H1 (cell line): ENCODE data around the gene COX5A. TPM values are rescaled to one million over a fixed set of nuclear protein-coding genes. Genes with fewer than 3 reads are reported as not detected.
A peak's percentile ranks its signal among the peaks of the same experiment; 100 is the strongest.

Source experiments
- CTCF ChIA-PET: fragments of 300-600 bp; sonication (Branson Sonifier 250); formaldehyde crosslinking; loops from one replicate; lab custom pipeline; 2021; ENCODE audit not compliant: partially characterized antibody; lab: Charles Lee
- POLR2A ChIA-PET: fragments of 300-600 bp; sonication (Branson Sonifier 250); formaldehyde crosslinking; loops from one replicate; lab custom pipeline; 2021; ENCODE audit warnings: inconsistent platforms; ENCODE audit not compliant: partially characterized antibody; lab: Charles Lee
- DNase-seq, 2 experiments: peaks; one replicate each; pipeline versions ENCODE4 v3.0.0 to v3.0.0-alpha.2; 2010 to 2022; ENCODE audit warnings: low spot score in 2 of 2, low read depth in 1 of 2, mixed read lengths in 1 of 2
- FAIRE-seq: peaks from 2 replicates; lab custom pipeline; 2011; peaks lifted over from hg19 to GRCh38; lab: Jason Lieb, UNC
- H2AFZ ChIP-seq: 2 replicates; pipeline ENCODE4 v1.8.1; 2012; ENCODE audit warnings: low read length, inconsistent platforms
- H2AK5ac ChIP-seq: 2 replicates; pipeline ENCODE4 v1.6.1; 2013; ENCODE audit warnings: low read depth, low read length
- H2BK120ac ChIP-seq: replicated peaks from 2 replicates; pipeline ENCODE3; 2013; ENCODE audit warnings: low read depth, low read length, inconsistent platforms
- H2BK12ac ChIP-seq: 2 replicates; pipeline ENCODE4 v1.6.1; 2013; ENCODE audit warnings: low read depth, low read length
- H2BK15ac ChIP-seq: 2 replicates; pipeline ENCODE4 v1.6.1; 2013; ENCODE audit warnings: low read length
- H2BK20ac ChIP-seq: 2 replicates; pipeline ENCODE4 v1.6.1; 2013; ENCODE audit warnings: low read length
- H2BK5ac ChIP-seq: 2 replicates; pipeline ENCODE4 v1.6.1; 2013; ENCODE audit warnings: low read depth, low read length
- H3K14ac ChIP-seq: 2 replicates; pipeline ENCODE4 v1.6.1; 2013; ENCODE audit warnings: inconsistent platforms; ENCODE audit not compliant: insufficient read length
- H3K18ac ChIP-seq: 2 replicates; pipeline ENCODE4 v1.6.1; 2013; ENCODE audit warnings: low read length; ENCODE audit errors: extremely low read depth
- H3K23ac ChIP-seq: 2 replicates; pipeline ENCODE4 v1.6.1; 2013; ENCODE audit warnings: inconsistent platforms; ENCODE audit not compliant: insufficient read length
- H3K23me2 ChIP-seq: 2 replicates; pipeline ENCODE4 v1.6.1; 2013; ENCODE audit warnings: low read depth, low read length
- H3K27ac ChIP-seq: 2 replicates; pipeline ENCODE4 v1.6.1; 2011; ENCODE audit warnings: low read depth, low read length, inconsistent platforms
- H3K27me3 ChIP-seq, 4 experiments: replicated peaks in 1 of 4; 1 replicate in 1 of 4; 2 replicates in 3 of 4; pipeline versions ENCODE4 v1.6.1 to v1.8.1; 2011 to 2013; ENCODE audit warnings: low read length in 3 of 4, mild to moderate bottlenecking in 3 of 4, inconsistent platforms in 2 of 4, mixed read lengths in 2 of 4, moderate library complexity in 1 of 4; ENCODE audit not compliant: control insufficient read depth in 3 of 4, insufficient read depth in 3 of 4; ENCODE audit errors: extremely low read depth in 1 of 4
- H3K36me3 ChIP-seq, 4 experiments: 2 replicates each; pipeline versions ENCODE4 v1.6.1 to v1.8.1; 2011 to 2013; ENCODE audit warnings: mild to moderate bottlenecking in 4 of 4, low read length in 3 of 4, moderate library complexity in 2 of 4, control low read depth in 1 of 4, inconsistent platforms in 1 of 4; ENCODE audit not compliant: insufficient read depth in 4 of 4, control insufficient read depth in 2 of 4
- H3K4ac ChIP-seq: replicated peaks from 2 replicates; pipeline ENCODE3; 2013; ENCODE audit warnings: low read length, low read depth, mixed read lengths, inconsistent platforms; ENCODE audit not compliant: insufficient read length
- H3K4me1 ChIP-seq, 4 experiments: replicated peaks in 1 of 4; 1 replicate in 1 of 4; 2 replicates in 3 of 4; pipeline versions ENCODE4 v1.6.1 to v1.8.1; 2011 to 2013; ENCODE audit warnings: low read length in 3 of 4, inconsistent platforms in 2 of 4, mixed read lengths in 1 of 4; ENCODE audit not compliant: insufficient read depth in 4 of 4, control insufficient read depth in 3 of 4
- H3K4me2 ChIP-seq, 2 experiments: 2 replicates each; pipeline versions ENCODE4 v1.6.1 to v1.8.1; 2011 to 2013; ENCODE audit warnings: low read depth in 2 of 2, low read length in 2 of 2, control low read depth in 1 of 2, inconsistent platforms in 1 of 2, mild to moderate bottlenecking in 1 of 2; ENCODE audit not compliant: insufficient read depth in 1 of 2
- H3K4me3 ChIP-seq, 4 experiments: fragments of 200-600, 300-600 bp in 1 of 4; sonication (generic), shearing (Covaris generic), sonication (Bioruptor Twin) in 1 of 4; 2 replicates each; pipeline versions ENCODE4 v1.5.1 to v1.8.1; 2011 to 2016; ENCODE audit warnings: low read length in 4 of 4, low read depth in 3 of 4, control low read depth in 2 of 4, inconsistent platforms in 2 of 4, mild to moderate bottlenecking in 2 of 4, mixed read lengths in 1 of 4, moderate library complexity in 1 of 4; ENCODE audit not compliant: insufficient read depth in 2 of 4; ENCODE audit errors: extremely low read depth in 1 of 4
- H3K56ac ChIP-seq: replicated peaks from 2 replicates; pipeline ENCODE3; 2013; ENCODE audit warnings: low read depth, mild to moderate bottlenecking, mixed read lengths, low read length, inconsistent platforms; ENCODE audit not compliant: insufficient read length
- H3K79me1 ChIP-seq: 2 replicates; pipeline ENCODE4 v1.6.1; 2013; ENCODE audit warnings: low read depth, low read length, control low read depth
- H3K79me2 ChIP-seq, 2 experiments: 2 replicates each; pipeline versions ENCODE4 v1.6.1 to v1.8.1; 2012 to 2013; ENCODE audit warnings: low read length in 2 of 2, mild to moderate bottlenecking in 2 of 2, inconsistent platforms in 1 of 2; ENCODE audit not compliant: insufficient read depth in 2 of 2, control insufficient read depth in 1 of 2
- H3K9ac ChIP-seq, 4 experiments: replicated peaks in 1 of 4; 1 replicate in 1 of 4; 2 replicates in 3 of 4; pipeline versions ENCODE4 v1.6.1 to v1.8.1; 2011 to 2013; ENCODE audit warnings: low read depth in 3 of 4, low read length in 3 of 4, control low read depth in 2 of 4, mild to moderate bottlenecking in 2 of 4, moderate library complexity in 2 of 4, inconsistent platforms in 1 of 4; ENCODE audit errors: extremely low read depth in 1 of 4
- H3K9me3 ChIP-seq, 2 experiments: 2 replicates each; pipeline versions ENCODE4 v1.6.1 to v1.8.1; 2012 to 2013; ENCODE audit warnings: mild to moderate bottlenecking in 2 of 2, moderate library complexity in 2 of 2, control low read depth in 1 of 2, inconsistent platforms in 1 of 2, low read depth in 1 of 2, low read length in 1 of 2, mixed read lengths in 1 of 2; ENCODE audit not compliant: insufficient read depth in 2 of 2
- H4K20me1 ChIP-seq, 2 experiments: replicated peaks in 1 of 2; 2 replicates each; pipeline versions ENCODE3 to v1.8.1; 2011 to 2013; ENCODE audit warnings: inconsistent platforms in 2 of 2, low read length in 2 of 2, mild to moderate bottlenecking in 1 of 2; ENCODE audit not compliant: insufficient read depth in 2 of 2, control insufficient read depth in 1 of 2
- H4K5ac ChIP-seq: 2 replicates; pipeline ENCODE4 v1.6.1; 2013; ENCODE audit warnings: low read length, low read depth, mixed read lengths, inconsistent platforms; ENCODE audit not compliant: insufficient read length
- H4K8ac ChIP-seq: 2 replicates; pipeline ENCODE4 v1.8.0; 2013; ENCODE audit warnings: mild to moderate bottlenecking, moderate library complexity, low read length, inconsistent platforms; ENCODE audit not compliant: insufficient read depth; ENCODE audit errors: extremely low read depth
- H4K91ac ChIP-seq: replicated peaks from 2 replicates; pipeline ENCODE3; 2013; ENCODE audit warnings: low read length, mixed read lengths, inconsistent platforms; ENCODE audit not compliant: insufficient read length
- CEBPB ChIP-seq: IDR thresholded peaks from 2 replicates; pipeline ENCODE4 v1.6.1; 2012; ENCODE audit warnings: low read depth, low read length
- CTBP2 ChIP-seq: IDR thresholded peaks from 2 replicates; pipeline ENCODE4 v1.7.0; 2011; ENCODE audit warnings: borderline replicate concordance, mild to moderate bottlenecking, moderate library complexity, mixed read lengths, low read length; ENCODE audit not compliant: insufficient read depth, insufficient read length
- JUND ChIP-seq: IDR thresholded peaks from 2 replicates; pipeline ENCODE4 v1.6.1; 2011; ENCODE audit warnings: mild to moderate bottlenecking, improper control_type of control experiment, low read length
- KDM4A ChIP-seq: IDR thresholded peaks from one replicate; pipeline ENCODE4 v1.7.1; 2012; ENCODE audit warnings: low read depth, mild to moderate bottlenecking, moderate library complexity, low read length, inconsistent platforms; ENCODE audit not compliant: severe bottlenecking
- POU5F1 ChIP-seq: IDR thresholded peaks from 2 replicates; pipeline ENCODE4 v1.6.1; 2011; ENCODE audit warnings: low read depth, mild to moderate bottlenecking, low read length, moderate library complexity
- SRF ChIP-seq: IDR thresholded peaks from 2 replicates; pipeline ENCODE4 v1.6.1; 2011; ENCODE audit warnings: mild to moderate bottlenecking, low read depth, low read length, moderate library complexity
- TCF12 ChIP-seq: IDR thresholded peaks from 2 replicates; pipeline ENCODE4 v1.6.1; 2011; ENCODE audit warnings: low read depth, mild to moderate bottlenecking, low read length
- TEAD4 ChIP-seq: IDR thresholded peaks from 2 replicates; pipeline ENCODE4 v1.6.1; 2012; ENCODE audit warnings: low read depth, low read length, inconsistent platforms, mixed read lengths
- WGBS, 2 experiments: shearing (Covaris generic) in 1 of 2; methylation state at CpG; one replicate each; pipeline versions ENCODE4 v1.1.6 to v1.1.7; 2013 to 2015; ENCODE audit warnings: low lambda C conversion rate in 2 of 2, mixed read lengths in 2 of 2, inconsistent platforms in 1 of 2, low coverage in 1 of 2, missing lambda C conversion rate in 1 of 2; ENCODE audit not compliant: insufficient replicate concordance in 2 of 2, insufficient coverage in 1 of 2, insufficient read length in 1 of 2; ENCODE audit errors: extremely low coverage in 1 of 2, missing lambda C conversion rate in 1 of 2; 5-methylcytosine and 5-hydroxymethylcytosine counted together
- polyA plus RNA-seq, 7 experiments: library from polyadenylated mRNA; depleted of rRNA in 3 of 7; stranded (reverse) in 5 of 7; unstranded in 2 of 7; fragments of >200 nt in 5 of 7; fragments of 200-250 nt in 2 of 7; gene quantifications; 1 replicate in 5 of 7; 2 replicates in 1 of 7; 4 replicates in 1 of 7; pipeline versions ENCODE4 v1.2.1 to v1.2.3, GENCODE V29; 2011 to 2013; ENCODE audit warnings: missing spikeins in 2 of 7, mixed read lengths in 2 of 7
- total RNA-seq: library from RNA; stranded (reverse); fragmentation: NEBNext Ultra II Directional; extraction: Animal tissue kit (Norgen Biotek cat#: 25700); gene quantifications from 2 replicates; pipeline ENCODE4 v1.2.1, GENCODE V29; 2021
- TF ChIP-seq, protein P1 (sequence below): IDR thresholded peaks from 2 replicates; pipeline ENCODE4 v1.6.1; 2011; ENCODE audit warnings: low read length, improper control_type of control experiment

COX5A gene
- total and polyA plus RNA-seq, 2 of the 8 experiments (the other 6 are each of a cell fraction or from before 2014, with no cell fraction given), result 270 to 367 TPM

DNA sequence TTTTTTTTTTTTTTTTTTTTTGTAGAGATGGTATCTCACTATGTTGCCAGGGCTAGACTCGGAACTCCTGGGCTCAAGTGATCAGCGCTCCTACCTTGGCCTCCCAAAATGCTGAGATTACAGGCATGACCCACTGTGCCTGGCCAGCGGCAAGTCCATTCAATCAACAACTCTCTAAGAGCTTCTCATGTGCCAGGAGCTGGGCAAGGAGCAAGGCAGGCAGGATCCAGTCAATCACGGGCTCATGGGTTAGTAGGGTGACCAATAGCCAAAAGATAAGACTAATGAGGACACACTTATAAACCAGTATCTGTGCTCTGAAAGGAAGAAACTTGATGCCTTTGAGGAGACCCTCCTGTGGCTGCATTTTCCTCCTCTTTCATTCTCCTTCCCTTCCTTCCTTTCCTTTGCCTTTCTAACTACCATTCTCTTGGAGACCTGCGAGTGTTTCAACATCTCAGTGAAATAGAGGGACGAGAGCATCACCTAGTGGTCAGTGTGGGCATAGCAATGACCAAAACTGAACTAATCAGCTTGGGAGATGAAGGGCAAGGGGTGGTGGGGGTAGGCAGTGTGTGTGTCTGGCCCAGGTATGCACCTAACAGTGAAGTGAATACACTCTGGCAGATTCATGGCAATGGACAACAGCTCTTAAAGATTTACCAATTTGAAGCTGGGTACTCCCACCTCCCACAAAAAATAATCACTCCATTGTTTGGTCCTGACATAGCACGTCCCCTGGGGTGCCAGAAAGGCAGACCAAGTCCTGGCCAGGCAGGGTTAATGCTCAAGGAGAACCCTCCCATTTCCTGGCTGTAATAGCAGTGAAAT lies 12.4 kb upstream of the COX5A start:
- H2BK120ac ChIP-seq, result no peak overlapping the region
- peak; percentile 96 for FAIRE-seq
- TF ChIP-seq POU5F1 (no peak), SRF (no peak), KDM4A (no peak), TEAD4 (0 out of 2 replicates have a peak, but pooled peaks have one; percentile 34), CEBPB (peak; percentile 95), JUND (peak; percentile 55; the same call in 1 of the 2 replicates), CTBP2 (no peak), TCF12 (no peak)
- TF ChIP-seq, protein P1, sequence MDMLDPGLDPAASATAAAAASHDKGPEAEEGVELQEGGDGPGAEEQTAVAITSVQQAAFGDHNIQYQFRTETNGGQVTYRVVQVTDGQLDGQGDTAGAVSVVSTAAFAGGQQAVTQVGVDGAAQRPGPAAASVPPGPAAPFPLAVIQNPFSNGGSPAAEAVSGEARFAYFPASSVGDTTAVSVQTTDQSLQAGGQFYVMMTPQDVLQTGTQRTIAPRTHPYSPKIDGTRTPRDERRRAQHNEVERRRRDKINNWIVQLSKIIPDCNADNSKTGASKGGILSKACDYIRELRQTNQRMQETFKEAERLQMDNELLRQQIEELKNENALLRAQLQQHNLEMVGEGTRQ, result no peak

More for the DNA sequence above, 12.4 kb upstream of the COX5A start:
- no peak overlapping the region for H2BK5ac ChIP-seq
- no peak overlapping the region for H4K5ac ChIP-seq
- H3K4me3 ChIP-seq, result no peak overlapping the region
- CTCF ChIA-PET, result interaction anchor here (0.6 to 6.1 kb wide), 52 partner anchors 9 to 701 kb away, joined by 3 to 52 read pairs (median 5); partner anchors contain the start of genes COX5A, FAM219B and ULK3
- H2AK5ac ChIP-seq, result no peak overlapping the region
- 39% methylated on average over 7 of the region's 7 CpGs; no CpG with 5 or more reads in 1 of the 2 experiments for WGBS, 2 experiments
- no peak overlapping the region for H3K23ac ChIP-seq
- no peak overlapping the region for H3K27ac ChIP-seq
- H2BK20ac ChIP-seq, result no peak overlapping the region
- H3K4me2 ChIP-seq, result peak overlapping the region; percentile 1 to 40
- no peak overlapping the region for H3K14ac ChIP-seq
- H3K79me1 ChIP-seq, result 0 out of 2 replicates have a peak, but pooled peaks cover 2% of the 10 kb centered on the region
- peak in 1 of 2 experiments; percentile 97 for DNase-seq
- peaks cover 4% of the 10 kb centered on the region; the same call in 1 of the 2 replicates for H3K23me2 ChIP-seq
- POLR2A ChIA-PET, result interaction anchor here (0.5 to 2.9 kb wide), 9 partner anchors 8 to 515 kb away, joined by 3 to 16 read pairs (median 5); partner anchors contain the start of genes COX5A, FAM219B and MPI
- H3K79me2 ChIP-seq, result peaks cover 0 to 14% of the 10 kb centered on the region in 2 experiments; a peak in 2 of 4 replicates
- peaks cover 0 to 4% of the 10 kb centered on the region in 2 experiments for H4K20me1 ChIP-seq
- 0 out of 2 replicates have a peak overlapping the region, but pooled peaks have one; percentile 59 for H2AFZ ChIP-seq
- H3K36me3 ChIP-seq, result no peaks in the 10 kb centered on the region
- no peak overlapping the region for H3K18ac ChIP-seq
- H3K9me3 ChIP-seq, result no peaks in the 10 kb centered on the region
- H4K91ac ChIP-seq, result no peak overlapping the region
- no peak overlapping the region for H3K56ac ChIP-seq
- no peak overlapping the region for H3K4ac ChIP-seq
- H2BK15ac ChIP-seq, result 0 out of 2 replicates have a peak overlapping the region, but pooled peaks have one; percentile 63
- H2BK12ac ChIP-seq, result peak overlapping the region; percentile 3; the same call in 1 of the 2 replicates
- H4K8ac ChIP-seq, result no peak overlapping the region
- H3K4me1 ChIP-seq, result peaks cover 3 to 19% (median 9%) of the 10 kb centered on the region in 4 experiments
- peaks cover 0 to 5% (median 4%) of the 10 kb centered on the region in 4 experiments; a peak in 5 of 7 replicates for H3K27me3 ChIP-seq
- no peak overlapping the region for H3K9ac ChIP-seq
